Endometrium (tissue), 2 donors: Measurements from ENCODE around the gene ATP6V0A4.
"Not testable (repeated sequence)": the region's sequence is repeated elsewhere in the genome, so short reads cannot be mapped to it uniquely, and the experiment has no call there.

Source experiments
- FAIRE-seq: peaks from 2 replicates; lab custom pipeline; 2012; peaks lifted over from hg19 to GRCh38; lab: Jason Lieb, UNC
- donor health status: control.
- donor health status: control.

Gene ATP6V0A4

GRCh38 chr7:138699661-138700060, 98.3 kb downstream of the ATP6V0A4 start:
- no peak for FAIRE-seq

- FAIRE-seq = no peak
Observed at GRCh38 chr7:138698281-138698680, 99.7 kb downstream of the ATP6V0A4 start.

- FAIRE-seq = no peak
Observed at GRCh38 chr7:138697535-138698182, 100.3 kb downstream of the ATP6V0A4 start.

- not testable (repeated sequence) for FAIRE-seq
Observed at GRCh38 chr7:138695776-138696175, 102.2 kb downstream of the ATP6V0A4 start.

- no peak for FAIRE-seq
Observed at GRCh38 chr7:138695106-138695505, 102.9 kb downstream of the ATP6V0A4 start.

- no peak for FAIRE-seq
Observed at GRCh38 chr7:138691178-138691577, 106.8 kb downstream of the ATP6V0A4 start.

GRCh38 chr7:138690495-138690894, 107.5 kb downstream of the ATP6V0A4 start:
- no peak for FAIRE-seq

- not testable (repeated sequence) for FAIRE-seq
Observed at GRCh38 chr7:138688037-138688436, 110.0 kb downstream of the ATP6V0A4 start.

GRCh38 chr7:138684340-138684739, 113.7 kb downstream of the ATP6V0A4 start:
- FAIRE-seq = no peak

GRCh38 chr7:138679793-138680192, 118.2 kb downstream of the ATP6V0A4 start:
- FAIRE-seq = no peak

GRCh38 chr7:138670594-138670993, 127.4 kb downstream of the ATP6V0A4 start:
- no peak for FAIRE-seq

GRCh38 chr7:138669364-138669763, 128.6 kb downstream of the ATP6V0A4 start:
- FAIRE-seq = no peak

- no peak for FAIRE-seq
Observed at GRCh38 chr7:138668946-138669345, 129.1 kb downstream of the ATP6V0A4 start.

GRCh38 chr7:138668229-138668596, 129.8 kb downstream of the ATP6V0A4 start:
- no peak for FAIRE-seq

- no peak for FAIRE-seq
Observed at GRCh38 chr7:138667535-138668228, 130.3 kb downstream of the ATP6V0A4 start.

GRCh38 chr7:138666385-138666784, 131.6 kb downstream of the ATP6V0A4 start:
- no peak for FAIRE-seq

GRCh38 chr7:138665669-138666140, 132.3 kb downstream of the ATP6V0A4 start:
- no peak for FAIRE-seq

- FAIRE-seq = no peak
Observed at GRCh38 chr7:138665249-138665648, 132.7 kb downstream of the ATP6V0A4 start.

GRCh38 chr7:138663725-138664710, 134.0 kb downstream of the ATP6V0A4 start:
- FAIRE-seq = no peak

GRCh38 chr7:138662991-138663320, 135.0 kb downstream of the ATP6V0A4 start:
- no peak for FAIRE-seq

GRCh38 chr7:138662076-138662990, 135.7 kb downstream of the ATP6V0A4 start:
- no peak for FAIRE-seq
